ENCODE results near the gene CDHR5. TPM values are rescaled to one million over a fixed set of nuclear protein-coding genes. Genes with fewer than 3 reads are reported as not detected.
A peak's percentile ranks its signal among the peaks of the same experiment; 100 is the strongest.

Gene CDHR5, protein sequence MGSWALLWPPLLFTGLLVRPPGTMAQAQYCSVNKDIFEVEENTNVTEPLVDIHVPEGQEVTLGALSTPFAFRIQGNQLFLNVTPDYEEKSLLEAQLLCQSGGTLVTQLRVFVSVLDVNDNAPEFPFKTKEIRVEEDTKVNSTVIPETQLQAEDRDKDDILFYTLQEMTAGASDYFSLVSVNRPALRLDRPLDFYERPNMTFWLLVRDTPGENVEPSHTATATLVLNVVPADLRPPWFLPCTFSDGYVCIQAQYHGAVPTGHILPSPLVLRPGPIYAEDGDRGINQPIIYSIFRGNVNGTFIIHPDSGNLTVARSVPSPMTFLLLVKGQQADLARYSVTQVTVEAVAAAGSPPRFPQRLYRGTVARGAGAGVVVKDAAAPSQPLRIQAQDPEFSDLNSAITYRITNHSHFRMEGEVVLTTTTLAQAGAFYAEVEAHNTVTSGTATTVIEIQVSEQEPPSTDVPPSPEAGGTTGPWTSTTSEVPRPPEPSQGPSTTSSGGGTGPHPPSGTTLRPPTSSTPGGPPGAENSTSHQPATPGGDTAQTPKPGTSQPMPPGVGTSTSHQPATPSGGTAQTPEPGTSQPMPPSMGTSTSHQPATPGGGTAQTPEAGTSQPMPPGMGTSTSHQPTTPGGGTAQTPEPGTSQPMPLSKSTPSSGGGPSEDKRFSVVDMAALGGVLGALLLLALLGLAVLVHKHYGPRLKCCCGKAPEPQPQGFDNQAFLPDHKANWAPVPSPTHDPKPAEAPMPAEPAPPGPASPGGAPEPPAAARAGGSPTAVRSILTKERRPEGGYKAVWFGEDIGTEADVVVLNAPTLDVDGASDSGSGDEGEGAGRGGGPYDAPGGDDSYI
- not detected for total RNA-seq (2021; fragmentation: NEBNext Ultra II Directional; extraction: Animal tissue kit (Norgen Biotek cat#: 25700))
- long read RNA-seq, result 0 reads

DNA sequence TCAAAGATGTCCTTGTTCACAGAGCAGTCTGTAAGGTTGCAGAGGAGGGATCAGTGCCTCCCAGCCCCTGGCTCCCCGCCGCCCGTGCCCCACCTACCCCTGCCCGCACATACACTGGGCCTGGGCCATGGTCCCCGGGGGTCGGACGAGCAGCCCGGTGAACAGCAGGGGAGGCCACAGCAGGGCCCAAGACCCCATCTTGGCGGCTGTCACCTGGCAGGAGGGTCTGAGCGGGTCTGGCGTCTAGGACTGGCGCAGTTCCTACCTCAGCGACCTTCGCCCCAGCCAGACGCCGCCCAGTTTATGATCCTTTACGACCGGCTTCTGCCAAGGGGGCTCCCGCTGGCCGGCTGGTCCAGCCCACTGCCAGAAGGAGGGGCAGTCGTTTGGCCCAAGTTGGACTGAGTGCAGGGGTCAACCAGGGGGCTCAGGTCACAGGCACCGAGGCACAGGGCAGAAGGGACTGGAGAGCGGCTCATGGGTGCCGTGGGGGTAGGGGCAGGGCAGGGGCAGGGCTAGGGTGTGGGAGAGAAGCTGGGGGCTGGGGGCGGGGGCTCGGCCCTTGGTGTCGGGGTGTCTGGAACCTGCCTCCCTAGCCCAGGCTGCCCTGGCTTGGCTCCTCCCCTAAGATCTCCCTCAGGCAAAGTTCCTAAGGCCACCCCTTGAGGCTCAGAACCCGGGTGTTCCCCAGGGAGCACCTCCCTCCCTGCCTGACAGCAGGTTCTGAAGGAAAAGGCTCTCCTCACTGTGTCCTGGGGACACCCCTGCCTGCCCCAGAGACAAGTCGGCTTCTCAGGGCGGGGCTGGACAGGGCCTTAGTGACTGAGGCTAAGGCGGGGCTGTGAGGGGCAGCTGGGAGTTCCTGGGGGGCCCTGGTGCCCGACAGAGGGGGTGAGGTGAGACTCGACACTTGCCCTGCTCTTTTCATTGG lies at the start of gene CDHR5:
TSS of gene CDHR5 (minus strand) at position 251 of the 931 bp plus-strand sequence. CDS start at position 198, 53 bp downstream.
- H3K4me3 Mint-ChIP-seq, result no peak within 1 kb of the TSS
- H3K27ac Mint-ChIP-seq, result no peak within 1 kb of the TSS
- peaks cover 9% of the 10 kb centered on the region; the same call in 1 of the 2 replicates for H3K9me3 Mint-ChIP-seq
- no peak for DNase-seq
- peaks cover 11% of the 10 kb centered on the region for H3K36me3 Mint-ChIP-seq (ENCODE audit: low read depth)
- peaks cover 29% of the 10 kb centered on the region for H3K4me1 Mint-ChIP-seq (ENCODE audit: low read depth)
- peaks cover 18% of the 10 kb centered on the region for H3K27me3 Mint-ChIP-seq (ENCODE audit: insufficient read depth)
- TF ChIP-seq, protein P1, sequence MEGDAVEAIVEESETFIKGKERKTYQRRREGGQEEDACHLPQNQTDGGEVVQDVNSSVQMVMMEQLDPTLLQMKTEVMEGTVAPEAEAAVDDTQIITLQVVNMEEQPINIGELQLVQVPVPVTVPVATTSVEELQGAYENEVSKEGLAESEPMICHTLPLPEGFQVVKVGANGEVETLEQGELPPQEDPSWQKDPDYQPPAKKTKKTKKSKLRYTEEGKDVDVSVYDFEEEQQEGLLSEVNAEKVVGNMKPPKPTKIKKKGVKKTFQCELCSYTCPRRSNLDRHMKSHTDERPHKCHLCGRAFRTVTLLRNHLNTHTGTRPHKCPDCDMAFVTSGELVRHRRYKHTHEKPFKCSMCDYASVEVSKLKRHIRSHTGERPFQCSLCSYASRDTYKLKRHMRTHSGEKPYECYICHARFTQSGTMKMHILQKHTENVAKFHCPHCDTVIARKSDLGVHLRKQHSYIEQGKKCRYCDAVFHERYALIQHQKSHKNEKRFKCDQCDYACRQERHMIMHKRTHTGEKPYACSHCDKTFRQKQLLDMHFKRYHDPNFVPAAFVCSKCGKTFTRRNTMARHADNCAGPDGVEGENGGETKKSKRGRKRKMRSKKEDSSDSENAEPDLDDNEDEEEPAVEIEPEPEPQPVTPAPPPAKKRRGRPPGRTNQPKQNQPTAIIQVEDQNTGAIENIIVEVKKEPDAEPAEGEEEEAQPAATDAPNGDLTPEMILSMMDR (IDR thresholded peaks at IDR 0.05), result no peak

DNA sequence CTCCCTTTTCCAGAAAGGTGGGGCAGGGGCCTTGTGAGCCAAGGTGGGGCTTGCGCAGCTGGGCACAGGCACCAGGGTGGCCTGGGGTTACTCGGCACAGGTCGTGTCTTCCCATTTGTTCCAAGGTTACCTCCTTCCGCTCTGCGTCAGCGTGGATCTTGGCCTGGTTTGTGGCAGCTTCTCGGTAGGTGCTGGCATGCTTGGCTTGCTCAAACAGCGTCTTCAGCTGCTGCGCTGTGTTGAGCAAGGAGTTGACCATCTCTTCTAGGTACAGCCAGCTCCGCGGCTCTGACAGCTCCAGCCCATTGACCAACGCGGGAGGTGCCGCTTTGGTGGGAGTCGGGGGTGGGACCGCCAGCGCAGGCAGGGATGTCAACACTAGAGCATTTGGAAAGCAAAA lies 49.7 kb upstream of the CDHR5 start:
- H3K27me3 Mint-ChIP-seq (ENCODE audit: insufficient read depth), result no peaks in the 10 kb centered on the region; the same call in 1 of the 2 replicates

DNA sequence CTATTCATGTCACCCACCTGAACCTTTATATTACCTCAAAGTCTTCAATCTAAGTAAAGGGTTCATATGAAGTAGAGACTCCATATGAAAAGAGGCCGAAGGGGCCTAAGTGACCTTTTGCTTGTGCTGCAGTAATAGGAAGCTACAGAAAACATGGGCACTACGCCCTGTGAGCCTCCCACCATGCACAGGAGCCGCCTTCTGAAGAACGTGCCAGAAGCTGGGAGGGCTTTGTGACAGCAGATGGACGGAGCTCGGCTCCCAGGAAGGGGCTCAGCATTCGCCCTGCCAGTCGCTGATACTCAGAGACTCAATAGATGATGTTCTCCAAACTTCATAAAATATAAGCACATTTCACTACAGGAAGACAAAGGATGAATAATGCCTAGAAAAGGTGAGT lies 49.1 kb upstream of the CDHR5 start:
- H3K9me3 Mint-ChIP-seq, result no peaks in the 10 kb centered on the region
- H3K36me3 Mint-ChIP-seq (ENCODE audit: low read depth), result peaks cover 16% of the 10 kb centered on the region
- no peak for DNase-seq
- no peaks in the 10 kb centered on the region for H3K4me1 Mint-ChIP-seq (ENCODE audit: low read depth)
- no peaks in the 10 kb centered on the region; the same call in 1 of the 2 replicates for H3K27me3 Mint-ChIP-seq (ENCODE audit: insufficient read depth)
- H3K4me3 Mint-ChIP-seq, result no peak overlapping the region
- TF ChIP-seq, protein P1 (IDR thresholded peaks at IDR 0.05), result no peak
- no peak overlapping the region for H3K27ac Mint-ChIP-seq

More for the DNA sequence above, 49.7 kb upstream of the CDHR5 start:
- no peaks in the 10 kb centered on the region for H3K4me1 Mint-ChIP-seq (ENCODE audit: low read depth)
- H3K36me3 Mint-ChIP-seq (ENCODE audit: low read depth), result peaks cover 16% of the 10 kb centered on the region
- no peak for DNase-seq
- TF ChIP-seq, protein P1 (IDR thresholded peaks at IDR 0.05), result no peak
- H3K4me3 Mint-ChIP-seq, result no peak overlapping the region
- no peaks in the 10 kb centered on the region for H3K9me3 Mint-ChIP-seq
- H3K27ac Mint-ChIP-seq, result no peak overlapping the region

DNA sequence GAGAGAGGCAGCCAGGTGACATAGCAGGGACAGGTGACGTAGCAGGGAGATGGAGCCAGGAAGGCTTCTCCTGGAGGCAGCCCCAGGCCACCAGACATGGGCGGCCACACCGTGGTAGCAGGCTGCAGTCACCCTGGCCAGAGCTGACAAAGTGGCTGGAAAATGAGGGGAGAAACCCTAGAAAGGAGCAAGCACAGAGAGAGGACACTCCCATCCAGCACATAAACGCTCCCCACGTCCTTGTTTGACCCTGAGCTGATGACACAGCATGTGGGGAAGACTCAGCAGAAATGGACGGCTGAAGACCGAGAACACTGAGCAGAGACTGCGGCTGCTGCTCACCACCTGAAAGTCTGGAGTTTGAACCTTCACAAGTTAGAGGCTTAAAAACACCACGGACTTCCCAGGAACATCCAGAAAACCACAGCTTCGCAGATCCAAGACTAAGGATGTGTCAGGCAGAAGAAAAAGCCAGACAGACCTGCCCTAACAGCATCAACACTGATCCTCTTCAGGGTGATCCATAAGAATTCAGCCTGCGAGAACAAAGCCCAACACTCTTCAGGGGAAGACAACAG lies 41.0 kb upstream of the CDHR5 start:
- Mint-ChIP-seq H3K27me3 (ENCODE audit: insufficient read depth) (no peaks in the 10 kb centered on the region; the same call in 1 of the 2 replicates), H3K27ac (peak overlapping the region; percentile 95), H3K4me3 (peak overlapping the region; percentile 49), H3K36me3 (ENCODE audit: low read depth) (peaks cover 9% of the 10 kb centered on the region), H3K4me1 (ENCODE audit: low read depth) (peaks cover 15% of the 10 kb centered on the region), H3K9me3 (no peaks in the 10 kb centered on the region)
- TF ChIP-seq, protein P1 (IDR thresholded peaks at IDR 0.05), result no peak
- DNase-seq, result peak; percentile 65
